Mononuclear cell (primary cell): Measurements from ENCODE around the gene SLC29A4. TPM values are rescaled to one million over a fixed set of nuclear protein-coding genes. Genes with fewer than 3 reads are reported as not detected.
"Not testable (repeated sequence)": the region's sequence is repeated elsewhere in the genome, so short reads cannot be mapped to it uniquely, and the experiment has no call there.

ENCODE experiments used
- H3K27me3 ChIP-seq: 2 replicates; pipeline ENCODE4 v1.6.0; 2011; ENCODE audit warnings: low read length, control low read depth; ENCODE audit not compliant: insufficient read depth
- H3K4me1 ChIP-seq: 2 replicates; pipeline ENCODE4 v1.5.1; 2011; ENCODE audit warnings: mild to moderate bottlenecking, low read length, control low read depth; ENCODE audit not compliant: insufficient read depth
- H3K4me3 ChIP-seq: 2 replicates; pipeline ENCODE4 v1.5.1; 2011; ENCODE audit warnings: mild to moderate bottlenecking, low read length, moderate library complexity
- H3K9me3 ChIP-seq: 2 replicates; pipeline ENCODE4 v1.5.1; 2011; ENCODE audit warnings: low read depth, mild to moderate bottlenecking, control low read depth, low read length
- total RNA-seq: library from RNA; depleted of rRNA; stranded (reverse); fragments of >200 nt; gene quantifications from one replicate; pipeline ENCODE4 v1.2.3, GENCODE V29; 2012

Gene SLC29A4
- total RNA-seq, 1 donor: 0.10 TPM

- H3K27me3 ChIP-seq: no peaks in the 10 kb centered on the region
Observed at GRCh38 chr7:5320802-5321396, 38.2 kb downstream of the SLC29A4 start.

DNA sequence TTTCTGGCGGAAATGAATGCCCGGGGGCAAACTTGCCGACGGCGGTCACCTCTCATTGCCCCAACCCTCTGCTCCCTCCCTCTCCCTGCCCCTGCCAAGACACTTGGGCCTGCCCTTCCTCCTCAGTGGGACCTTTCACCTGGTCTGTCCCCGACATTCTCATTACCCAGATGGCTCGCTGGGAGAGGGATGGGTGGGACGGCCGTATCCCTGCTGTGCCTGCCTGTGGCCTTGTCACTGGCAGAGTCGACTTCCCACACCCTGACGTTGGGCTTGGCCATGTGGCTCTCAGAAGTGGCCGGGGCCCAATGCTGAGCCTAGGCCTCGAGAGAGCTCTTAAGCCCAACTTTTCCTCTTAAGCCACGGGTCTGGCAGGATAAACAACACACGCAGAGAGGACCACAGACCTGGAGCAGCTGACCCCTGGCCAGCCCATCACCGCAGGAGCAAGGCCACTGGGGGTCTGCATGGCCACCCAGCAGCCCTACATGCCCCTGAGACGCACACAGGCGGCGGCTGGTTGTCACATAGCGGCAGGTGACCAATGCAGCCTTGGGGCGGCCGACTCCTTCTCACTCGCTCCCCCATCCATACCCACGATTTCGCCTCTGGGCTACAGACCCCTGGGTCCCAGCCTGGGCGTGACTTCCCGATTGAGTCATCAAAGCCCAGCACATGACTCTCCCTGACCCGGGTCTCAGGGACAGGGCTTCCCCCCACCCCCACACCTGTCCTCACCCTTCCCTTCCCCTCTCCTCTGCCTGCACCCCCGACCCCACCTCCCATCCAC is 40.1 kb downstream of the SLC29A4 start:
- no peaks in the 10 kb centered on the region for H3K4me1 ChIP-seq
- no peak overlapping the region for H3K4me3 ChIP-seq
- H3K9me3 ChIP-seq: no peaks in the 10 kb centered on the region
- no peaks in the 10 kb centered on the region for H3K27me3 ChIP-seq

More at GRCh38 chr7:5320802-5321396, 38.2 kb downstream of the SLC29A4 start:
- Histone ChIP-seq H3K4me1 (no peaks in the 10 kb centered on the region), H3K9me3 (no peaks in the 10 kb centered on the region), H3K4me3 (no peak overlapping the region)

DNA sequence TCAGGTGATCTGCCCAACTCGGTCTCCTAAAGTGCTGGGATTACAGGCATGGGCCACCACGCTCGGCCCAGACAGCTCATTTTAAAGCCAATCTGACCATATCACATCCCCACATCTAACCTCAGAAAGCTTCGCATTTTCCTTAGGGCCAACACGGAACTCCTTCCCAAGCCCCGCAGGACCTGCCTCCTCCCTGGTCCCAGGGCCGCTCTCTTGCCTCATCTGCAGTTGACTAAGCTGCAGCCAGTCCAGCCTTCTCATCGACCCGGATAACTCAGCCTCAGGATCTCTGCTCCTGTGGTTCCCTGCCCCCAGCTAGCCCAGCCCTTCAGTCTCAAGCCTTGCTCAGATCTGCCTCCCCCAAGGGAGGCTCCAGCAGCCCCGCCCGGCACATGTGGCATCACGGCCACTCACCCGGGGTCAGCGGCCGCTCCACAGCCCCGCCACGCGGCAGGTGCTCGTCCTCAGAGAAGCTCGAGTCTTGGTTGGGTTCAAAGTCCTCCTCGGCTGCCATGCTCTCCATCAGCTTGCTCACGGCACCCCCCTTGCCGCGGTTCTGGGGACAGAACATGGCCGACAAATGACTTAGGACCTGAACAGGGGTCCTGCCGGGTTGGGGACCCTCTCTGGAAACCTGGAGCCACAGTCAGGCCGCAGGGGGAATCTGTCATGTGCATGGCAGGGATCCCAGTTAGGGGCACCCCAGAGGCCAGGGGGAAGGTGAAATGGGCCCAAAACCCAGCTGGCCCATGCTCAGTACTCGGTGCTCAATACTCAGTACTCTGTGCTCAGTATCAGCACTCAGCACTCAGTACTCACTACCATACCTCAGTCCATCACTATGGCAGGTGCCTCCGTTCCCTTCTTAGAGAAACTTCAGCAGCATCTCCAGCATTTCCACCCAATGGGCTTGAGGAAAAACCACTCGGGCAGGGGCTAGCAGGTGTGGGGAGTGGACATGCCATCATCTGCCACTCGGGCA is 41.3 kb downstream of the SLC29A4 start:
- H3K9me3 ChIP-seq, H3K4me1 ChIP-seq, H3K27me3 ChIP-seq, H3K4me3 ChIP-seq: not testable (repeated sequence)

GRCh38 chr7:5324961-5325360 is 42.2 kb downstream of the SLC29A4 start:
- Histone ChIP-seq H3K27me3 (no peaks in the 10 kb centered on the region), H3K9me3 (no peaks in the 10 kb centered on the region), H3K4me3 (no peak overlapping the region), H3K4me1 (peaks cover under 1% of the 10 kb centered on the region)

- no peaks in the 10 kb centered on the region for H3K27me3 ChIP-seq
- peaks cover 24% of the 10 kb centered on the region for H3K4me1 ChIP-seq
- no peaks in the 10 kb centered on the region for H3K9me3 ChIP-seq
- no peak overlapping the region for H3K4me3 ChIP-seq
Observed at GRCh38 chr7:5330288-5330687, 47.5 kb downstream of the SLC29A4 start.

DNA sequence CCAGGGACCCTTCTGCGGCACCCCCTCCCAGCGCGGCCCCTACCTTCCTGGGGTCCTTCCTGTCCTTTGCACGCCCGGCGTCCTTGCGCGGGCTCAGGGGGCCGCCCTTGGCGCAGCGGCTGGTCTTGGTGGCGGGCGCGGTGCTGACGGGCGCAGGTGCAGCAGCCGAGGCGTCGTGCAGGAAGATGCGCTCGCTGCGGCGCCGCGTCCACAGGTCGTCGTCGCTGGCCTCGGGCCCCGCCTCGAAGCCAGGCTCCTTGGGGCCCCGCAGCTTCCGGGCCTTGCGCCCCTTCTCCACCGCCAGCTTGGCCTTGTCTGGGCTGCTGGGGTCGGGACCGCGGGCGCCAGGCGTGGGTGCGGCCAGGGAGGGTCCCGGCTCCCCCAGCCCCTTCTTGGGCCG is 49.8 kb downstream of the SLC29A4 start:
- no peaks in the 10 kb centered on the region for H3K9me3 ChIP-seq
- peaks cover 24% of the 10 kb centered on the region for H3K4me1 ChIP-seq
- no peak overlapping the region for H3K4me3 ChIP-seq
- H3K27me3 ChIP-seq: no peaks in the 10 kb centered on the region

DNA sequence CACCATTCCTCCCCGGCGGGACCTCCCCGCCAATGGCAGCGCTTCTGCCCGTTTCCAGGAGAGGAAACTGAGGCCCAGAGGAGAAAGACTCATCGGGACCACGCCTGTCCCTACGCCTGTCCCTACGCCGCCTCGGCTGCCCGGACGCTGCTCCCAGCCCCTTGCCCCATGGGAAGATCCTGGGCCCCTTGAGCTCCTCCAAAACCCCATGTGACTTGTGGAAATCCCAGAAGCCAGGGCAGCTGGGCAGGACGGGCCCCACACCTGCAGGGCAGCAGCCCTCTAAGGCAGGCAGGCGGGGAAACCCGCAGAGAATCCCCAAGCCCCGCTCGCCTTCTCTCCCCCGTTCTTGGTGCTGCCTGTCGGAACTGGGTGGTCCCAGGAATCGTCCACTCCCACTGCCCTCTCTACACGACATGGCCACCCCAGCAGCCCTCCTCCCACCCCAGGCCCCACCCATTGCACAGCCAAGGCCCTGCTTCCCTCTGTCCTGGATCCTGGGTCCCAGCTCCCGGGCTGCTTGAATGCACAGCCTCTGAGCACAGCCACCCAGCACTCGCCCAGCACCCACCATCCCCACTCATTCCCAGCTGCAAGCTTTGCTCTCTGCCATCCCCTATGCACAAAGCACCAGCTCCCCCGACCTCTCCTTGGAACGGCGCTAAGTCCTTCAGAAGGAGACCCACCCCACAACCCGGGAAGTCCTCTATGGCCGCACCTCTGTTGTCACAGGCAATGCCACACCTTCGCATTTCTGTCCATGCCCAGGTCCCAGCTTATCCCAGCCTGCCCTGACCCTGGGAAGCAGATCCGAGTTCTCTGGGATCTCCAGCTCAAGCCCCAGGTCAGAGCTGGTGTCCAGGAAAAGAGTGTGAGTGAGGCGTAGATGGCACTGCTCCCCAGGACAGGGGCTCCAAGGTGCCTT is 50.6 kb downstream of the SLC29A4 start:
- Histone ChIP-seq H3K4me3 (no peak overlapping the region), H3K9me3 (no peaks in the 10 kb centered on the region), H3K4me1 (peaks cover 24% of the 10 kb centered on the region), H3K27me3 (no peaks in the 10 kb centered on the region)

- Histone ChIP-seq H3K4me3 (no peak overlapping the region), H3K4me1 (peaks cover 24% of the 10 kb centered on the region), H3K27me3 (no peaks in the 10 kb centered on the region), H3K9me3 (no peaks in the 10 kb centered on the region)
Observed at GRCh38 chr7:5334671-5335070, 51.9 kb downstream of the SLC29A4 start.

GRCh38 chr7:5337047-5337446 is 54.3 kb downstream of the SLC29A4 start:
- Histone ChIP-seq H3K9me3 (no peaks in the 10 kb centered on the region), H3K4me3 (no peak overlapping the region), H3K27me3 (no peaks in the 10 kb centered on the region), H3K4me1 (peaks cover 5% of the 10 kb centered on the region)

DNA sequence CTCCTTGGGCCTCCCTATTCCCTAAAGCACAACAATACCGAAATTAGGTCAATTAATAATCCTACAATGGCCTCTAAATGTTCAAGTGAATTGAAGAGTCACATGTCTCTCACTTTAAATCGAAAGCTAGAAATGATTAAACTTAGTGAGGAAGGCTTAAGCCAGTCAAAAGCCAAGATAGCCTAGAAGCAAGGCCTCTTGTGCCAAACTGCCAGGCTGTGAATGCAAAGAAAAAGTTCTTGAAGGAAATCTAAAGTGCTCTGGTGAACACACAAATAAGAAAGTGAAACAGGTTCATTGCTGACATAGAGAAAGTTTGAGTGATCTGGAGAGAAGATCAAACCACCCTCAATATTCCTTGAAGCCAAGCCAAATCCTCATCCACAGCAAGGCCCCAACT is 57.2 kb downstream of the SLC29A4 start:
- Histone ChIP-seq H3K9me3 (no peaks in the 10 kb centered on the region), H3K4me3 (no peak overlapping the region), H3K27me3 (no peaks in the 10 kb centered on the region), H3K4me1 (no peaks in the 10 kb centered on the region)

- H3K27me3 ChIP-seq: no peaks in the 10 kb centered on the region
- H3K9me3 ChIP-seq: no peaks in the 10 kb centered on the region
- no peaks in the 10 kb centered on the region for H3K4me1 ChIP-seq
- no peak overlapping the region for H3K4me3 ChIP-seq
Observed at GRCh38 chr7:5342631-5343030, 59.9 kb downstream of the SLC29A4 start.

DNA sequence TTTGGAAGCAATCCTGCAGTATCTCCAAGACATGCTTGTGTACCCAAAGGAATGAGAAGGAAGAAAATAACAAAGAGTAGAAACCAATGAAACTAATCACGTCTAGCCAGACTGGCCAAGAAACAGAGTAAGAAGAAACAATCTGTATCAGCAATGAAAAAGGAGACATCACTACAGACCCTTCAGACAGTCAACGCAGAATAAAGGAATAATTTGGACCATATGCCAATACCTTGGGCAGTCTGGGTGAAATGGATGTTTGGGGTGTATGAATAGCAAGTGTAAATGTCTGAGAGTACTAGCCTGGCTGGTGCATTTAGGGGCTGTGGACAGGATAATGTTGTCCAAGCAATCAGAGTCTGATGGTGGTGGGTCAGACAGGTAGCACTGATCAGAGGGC is 61.1 kb downstream of the SLC29A4 start:
- Histone ChIP-seq H3K9me3 (no peaks in the 10 kb centered on the region), H3K4me1 (no peaks in the 10 kb centered on the region), H3K4me3 (no peak overlapping the region), H3K27me3 (no peaks in the 10 kb centered on the region)

- H3K9me3 ChIP-seq: no peaks in the 10 kb centered on the region
- no peak overlapping the region for H3K4me3 ChIP-seq
- H3K27me3 ChIP-seq: no peaks in the 10 kb centered on the region
- no peaks in the 10 kb centered on the region for H3K4me1 ChIP-seq
Observed at GRCh38 chr7:5344342-5344741, 61.6 kb downstream of the SLC29A4 start.

- Histone ChIP-seq H3K4me1 (no peaks in the 10 kb centered on the region), H3K27me3 (no peaks in the 10 kb centered on the region), H3K4me3 (no peak overlapping the region), H3K9me3 (no peaks in the 10 kb centered on the region)
Observed at GRCh38 chr7:5345171-5345570, 62.4 kb downstream of the SLC29A4 start.
